Naive thymus-derived CD8-positive, alpha-beta T cell (primary cell): Measurements from ENCODE around the gene TSPAN18. TPM values are rescaled to one million over a fixed set of nuclear protein-coding genes. Genes with fewer than 3 reads are reported as not detected.

Experiments used
- ATAC-seq, 2 donors: fragments of 150-1000 bp; cut with Tn5 transposase in 1 of 2; sonication (Bioruptor Pico), chemical (Tn5 transposase) in 1 of 2; 1 replicate in 1 of 2; 2 replicates in 1 of 2; pipeline ENCODE4 v1.10.0; 2021; ENCODE audit warnings: mild to moderate bottlenecking in 2 of 2, moderate library complexity in 2 of 2
- POLR2A ChIA-PET: fragments of 350-600 bp; sonication (Branson Sonifier 250); formaldehyde crosslinking; loops from one replicate; lab custom pipeline; 2021; ENCODE audit warnings: antibody characterized with exemption; lab: Charles Lee
- DNase-seq, 10 donors: peaks; one replicate each; pipeline versions ENCODE4 v3.0.0 to v3.0.0-alpha.2; 2020 to 2022
- H3K27ac Mint-ChIP-seq, 10 donors: one replicate each; pipeline ENCODE4 v1.8.0; 2020 to 2022; ENCODE audit warnings: mild to moderate bottlenecking in 10 of 10, mixed read lengths in 10 of 10, moderate library complexity in 4 of 10, inconsistent platforms in 1 of 10
- H3K27me3 Mint-ChIP-seq, 5 donors: one replicate each; pipeline ENCODE4 v1.8.0; 2021 to 2022; ENCODE audit warnings: mixed read lengths in 5 of 5
- H3K36me3 Mint-ChIP-seq, 3 donors: one replicate each; pipeline ENCODE4 v1.8.0; 2020 to 2022; ENCODE audit warnings: mixed read lengths in 3 of 3, mild to moderate bottlenecking in 2 of 3, inconsistent platforms in 1 of 3
- H3K4me1 Mint-ChIP-seq, 4 donors: one replicate each; pipeline ENCODE4 v1.8.0; 2021 to 2022; ENCODE audit warnings: mixed read lengths in 4 of 4
- H3K4me3 Mint-ChIP-seq, 10 donors: one replicate each; pipeline ENCODE4 v1.8.0; 2020 to 2022; ENCODE audit warnings: mild to moderate bottlenecking in 10 of 10, mixed read lengths in 10 of 10, moderate library complexity in 6 of 10, inconsistent platforms in 1 of 10
- H3K9me3 Mint-ChIP-seq, 9 donors: one replicate each; pipeline ENCODE4 v1.8.0; 2020 to 2022; ENCODE audit warnings: mixed read lengths in 9 of 9, mild to moderate bottlenecking in 3 of 9, inconsistent platforms in 1 of 9, moderate library complexity in 1 of 9
- polyA plus RNA-seq, 3 donors: library from polyadenylated mRNA; unstranded; fragments of 300-500 nt; fragmentation: Illumina TruSeq; gene quantifications; one replicate each; pipeline ENCODE4 v1.2.3, GENCODE V29; 2021
- total RNA-seq, 8 experiments: library from RNA in 2 of 8; stranded (reverse) in 2 of 8; gene quantifications; one replicate each; pipeline ENCODE4 v1.2.3 and lab custom pipeline; 2021 to 2026

The TSPAN18 gene
- total and polyA plus RNA-seq, 5 experiments from 2014 or later: 0.73 to 5.5 (median 1.5) TPM

DNA sequence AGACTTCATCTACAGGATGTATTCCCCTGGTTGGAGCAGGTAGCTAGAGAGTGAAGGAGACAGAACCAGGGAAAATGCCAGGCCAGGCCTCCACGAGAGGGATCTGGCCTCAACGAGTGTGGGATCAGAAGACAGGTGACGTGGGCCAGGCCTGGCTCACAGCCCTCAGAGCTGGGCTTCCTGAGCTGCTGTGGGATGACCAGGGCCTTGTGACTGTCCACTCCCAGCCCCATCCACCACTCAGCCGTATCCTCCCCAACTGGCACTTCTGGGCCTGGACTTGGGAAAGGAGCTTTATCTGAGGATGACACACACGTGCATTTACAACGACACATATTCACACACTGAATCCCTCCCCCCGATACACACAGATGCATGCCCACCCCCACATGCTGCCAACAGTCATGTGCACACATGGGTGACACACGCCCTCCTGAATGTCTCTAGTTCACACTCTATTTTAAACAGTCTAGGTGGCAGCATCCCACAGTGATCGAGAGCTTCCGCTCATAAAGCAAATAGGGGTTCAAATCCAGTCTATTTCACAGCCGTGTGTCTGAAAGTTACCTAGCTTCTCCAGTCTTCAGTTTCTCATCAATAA is 130.8 kb downstream of the TSPAN18 start:
- Mint-ChIP-seq H3K36me3 (peaks cover 0 to 10% (median 3%) of the 10 kb centered on the region in 3 donors), H3K4me3 (no peak overlapping the region)
- ATAC-seq: no peak

DNA sequence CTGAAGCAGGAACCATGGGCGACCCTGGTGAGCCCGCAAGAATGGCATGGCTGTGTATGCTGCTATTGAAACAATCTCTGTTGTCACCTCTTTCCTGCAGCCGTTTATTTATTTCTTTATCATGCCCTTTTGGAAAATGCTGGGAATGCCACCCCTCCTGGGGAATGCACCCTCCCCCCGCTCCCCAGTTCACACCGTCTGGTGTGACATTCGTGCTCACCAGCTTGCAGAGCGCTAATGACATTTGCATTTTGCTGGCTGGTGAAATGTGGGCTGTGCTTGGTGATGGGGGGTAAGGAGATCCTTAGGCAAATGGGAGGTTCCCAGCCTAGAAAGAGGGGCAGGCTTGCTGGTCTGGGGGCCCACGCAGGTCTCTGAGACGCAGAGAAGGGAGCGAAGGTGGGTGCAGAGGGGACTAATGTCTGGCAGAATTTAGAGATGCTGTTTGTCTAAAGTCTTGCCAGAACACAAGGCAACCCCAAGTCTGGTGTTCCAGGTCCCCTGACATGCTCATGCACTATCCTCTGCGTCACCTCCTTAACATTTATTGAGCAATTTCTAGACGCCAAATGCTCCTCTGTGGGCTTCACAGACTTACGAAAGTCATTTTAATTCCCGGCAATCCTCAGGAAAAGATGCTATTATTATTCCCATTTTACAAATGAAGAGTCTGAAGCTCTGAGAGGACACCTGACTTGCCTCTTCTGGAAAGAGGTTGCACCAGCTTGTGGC is 132.2 kb downstream of the TSPAN18 start:
- ATAC-seq (no peak), DNase-seq (no peak)
- Mint-ChIP-seq H3K36me3 (peaks cover 0 to 10% (median 3%) of the 10 kb centered on the region in 3 donors), H3K27me3 (peaks cover 0 to 12% (median 6%) of the 10 kb centered on the region in 5 donors), H3K4me1 (peaks cover 16 to 29% (median 25%) of the 10 kb centered on the region in 4 donors), H3K4me3 (no peak overlapping the region), H3K27ac (peak overlapping the region in 1 of 10 donors; percentile 64), H3K9me3 (no peaks in the 10 kb centered on the region)
- POLR2A ChIA-PET: interaction anchor here (0.7 kb wide), 1 partner anchor 298 kb away, joined by 3 read pairs; no protein-coding TSS in a partner anchor

More for the DNA sequence above, 130.8 kb downstream of the TSPAN18 start:
- H3K27me3 Mint-ChIP-seq: peaks cover 0 to 6% (median 6%) of the 10 kb centered on the region in 5 donors
- H3K4me1 Mint-ChIP-seq: peaks cover 13 to 25% (median 21%) of the 10 kb centered on the region in 4 donors
- no peak for DNase-seq
- H3K27ac Mint-ChIP-seq: no peak overlapping the region
- POLR2A ChIA-PET: no interaction called here
- no peaks in the 10 kb centered on the region for H3K9me3 Mint-ChIP-seq

DNA sequence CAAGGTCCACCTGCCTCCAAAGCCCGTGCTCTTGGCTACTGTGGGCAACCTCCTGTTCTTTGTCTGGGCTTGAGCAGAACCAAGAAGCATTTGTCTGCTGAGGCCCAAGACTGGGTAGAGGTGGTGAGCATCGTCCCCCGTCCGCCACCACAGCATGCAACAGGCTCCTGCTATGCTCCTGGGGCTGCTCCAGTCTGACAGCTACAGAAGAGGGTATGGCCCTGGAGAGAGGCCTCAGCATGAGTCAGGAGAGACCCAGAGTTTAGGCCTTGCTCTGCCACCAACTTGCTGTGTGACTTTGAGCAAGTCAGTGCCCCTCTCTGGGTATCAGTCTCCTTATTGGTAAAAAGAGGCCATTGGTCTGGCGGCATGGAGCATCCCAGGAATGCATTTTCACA is 132.8 kb downstream of the TSPAN18 start:
- H3K9me3 Mint-ChIP-seq: no peaks in the 10 kb centered on the region
- no peak overlapping the region for H3K4me3 Mint-ChIP-seq
- peaks cover 0 to 10% (median 3%) of the 10 kb centered on the region in 3 donors for H3K36me3 Mint-ChIP-seq
- no peak overlapping the region for H3K27ac Mint-ChIP-seq
- DNase-seq (no peak), ATAC-seq (no peak)
- peaks cover 0 to 12% (median 6%) of the 10 kb centered on the region in 5 donors for H3K27me3 Mint-ChIP-seq
- POLR2A ChIA-PET: no interaction called here
- H3K4me1 Mint-ChIP-seq: peaks cover 16 to 29% (median 25%) of the 10 kb centered on the region in 4 donors

DNA sequence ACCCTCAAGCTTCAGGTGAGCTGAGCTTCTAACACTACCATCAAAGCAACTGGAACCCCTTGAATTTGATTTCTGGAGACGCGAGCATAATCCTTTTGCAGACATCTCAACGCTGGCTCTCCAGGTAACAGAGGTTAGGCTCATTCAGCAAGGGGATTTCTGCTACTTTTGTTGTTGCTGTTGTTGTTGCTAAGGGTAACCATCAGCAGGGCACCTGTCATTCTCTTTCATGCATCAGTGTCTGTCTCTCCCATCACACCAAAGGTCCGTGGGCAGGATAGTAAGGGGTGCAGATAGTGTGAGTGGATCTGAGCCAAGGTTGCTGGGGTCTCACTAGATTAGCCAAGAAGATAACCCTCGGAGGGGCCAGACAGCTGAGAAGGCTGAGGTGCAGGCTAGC is 133.6 kb downstream of the TSPAN18 start:
- H3K4me3 Mint-ChIP-seq: peak overlapping the region in 2 of 10 donors; percentile 2 to 18

DNA sequence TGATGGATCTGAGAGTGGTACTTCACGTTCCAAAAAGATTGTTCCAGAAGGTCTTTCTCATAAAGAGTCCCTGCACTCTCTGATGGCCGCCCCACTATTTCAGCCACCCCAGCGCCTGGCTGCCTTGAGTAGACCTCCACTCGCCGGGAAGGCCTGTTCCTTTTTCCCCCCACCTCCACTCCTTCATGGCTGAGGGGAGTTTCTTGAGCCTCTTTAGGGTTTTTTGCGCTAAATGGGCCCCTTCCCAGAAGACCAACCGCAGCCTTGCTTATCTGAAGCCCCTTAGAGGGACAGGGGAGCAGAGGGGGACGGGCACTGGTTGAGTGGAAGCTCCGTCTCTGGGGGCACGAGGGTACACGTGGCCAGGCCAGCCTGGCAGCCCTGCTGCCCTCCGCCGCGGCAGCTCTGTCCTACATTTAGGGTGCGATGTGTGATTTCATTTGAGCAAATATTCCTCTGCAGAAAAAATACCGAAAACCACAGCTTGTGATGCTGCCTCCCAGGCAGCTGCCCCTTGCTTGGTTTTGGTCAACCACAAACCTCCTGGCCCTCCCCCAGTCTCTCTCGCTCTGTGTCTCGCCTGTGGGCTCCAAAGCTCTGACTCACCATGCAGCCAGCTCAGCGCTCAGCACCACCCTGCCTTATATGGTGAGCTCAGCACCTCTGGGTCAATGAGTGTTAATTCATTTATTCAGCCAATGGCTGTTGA is 135.2 kb downstream of the TSPAN18 start:
- peaks cover 15 to 29% (median 25%) of the 10 kb centered on the region in 4 donors for H3K4me1 Mint-ChIP-seq
- peaks cover 0 to 5% (median 3%) of the 10 kb centered on the region in 3 donors for H3K36me3 Mint-ChIP-seq
- peaks cover 0 to 15% (median 6%) of the 10 kb centered on the region in 5 donors for H3K27me3 Mint-ChIP-seq
- ATAC-seq (peak; percentile 90 to 96), DNase-seq (peak in 9 of 10 donors; percentile 1 to 74 (median 37))
- H3K9me3 Mint-ChIP-seq: no peaks in the 10 kb centered on the region
- peak overlapping the region in 4 of 10 donors; percentile 15 to 74 (median 44) for H3K27ac Mint-ChIP-seq
- POLR2A ChIA-PET: no interaction called here
- H3K4me3 Mint-ChIP-seq: peak overlapping the region in 9 of 10 donors; percentile 9 to 67 (median 51)

More for the DNA sequence above, 133.6 kb downstream of the TSPAN18 start:
- Mint-ChIP-seq H3K4me1 (peaks cover 16 to 29% (median 25%) of the 10 kb centered on the region in 4 donors), H3K27ac (peak overlapping the region in 1 of 10 donors; percentile 5), H3K9me3 (no peaks in the 10 kb centered on the region), H3K27me3 (peaks cover 0 to 15% (median 6%) of the 10 kb centered on the region in 5 donors), H3K36me3 (peaks cover 0 to 10% (median 3%) of the 10 kb centered on the region in 3 donors)
- ATAC-seq (no peak), DNase-seq (no peak)
- POLR2A ChIA-PET: no interaction called here

DNA sequence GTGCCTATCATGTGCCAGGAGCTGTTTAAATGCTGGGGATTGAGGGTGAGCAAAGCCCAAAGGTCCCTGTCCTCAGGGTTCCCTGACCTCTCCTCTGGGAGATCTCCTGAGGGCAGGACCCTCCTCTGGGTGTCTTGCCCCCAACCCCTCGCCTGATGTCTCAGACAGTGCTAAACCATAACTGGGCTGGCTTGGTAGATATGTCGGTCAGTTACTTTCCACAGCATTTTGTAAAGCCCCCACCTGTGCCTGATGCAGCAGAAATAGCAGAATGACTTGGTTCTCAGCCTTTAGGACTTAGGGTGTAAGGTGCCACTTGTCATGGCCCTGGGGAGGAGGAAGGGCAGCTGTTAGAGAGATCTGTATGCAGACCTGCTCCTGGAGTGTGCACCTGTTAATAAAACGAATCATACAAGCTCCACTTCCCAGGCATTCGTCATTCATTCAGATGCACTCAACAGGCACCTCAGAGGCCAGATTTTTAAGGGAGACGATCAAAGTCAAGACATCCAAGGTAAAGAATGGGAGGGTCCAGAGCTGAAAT is 135.9 kb downstream of the TSPAN18 start:
- peak in 1 of 10 donors; percentile 5 for DNase-seq
- Mint-ChIP-seq H3K9me3 (no peaks in the 10 kb centered on the region), H3K36me3 (peaks cover 0 to 5% (median 3%) of the 10 kb centered on the region in 3 donors), H3K4me3 (peak overlapping the region in 6 of 10 donors; percentile 9 to 67 (median 59)), H3K27me3 (peaks cover 0 to 15% (median 6%) of the 10 kb centered on the region in 5 donors), H3K27ac (peak overlapping the region in 4 of 10 donors; percentile 2 to 74 (median 44)), H3K4me1 (peaks cover 15 to 29% (median 25%) of the 10 kb centered on the region in 4 donors)
- POLR2A ChIA-PET: no interaction called here
- peak in 1 of 2 donors; percentile 15 for ATAC-seq

DNA sequence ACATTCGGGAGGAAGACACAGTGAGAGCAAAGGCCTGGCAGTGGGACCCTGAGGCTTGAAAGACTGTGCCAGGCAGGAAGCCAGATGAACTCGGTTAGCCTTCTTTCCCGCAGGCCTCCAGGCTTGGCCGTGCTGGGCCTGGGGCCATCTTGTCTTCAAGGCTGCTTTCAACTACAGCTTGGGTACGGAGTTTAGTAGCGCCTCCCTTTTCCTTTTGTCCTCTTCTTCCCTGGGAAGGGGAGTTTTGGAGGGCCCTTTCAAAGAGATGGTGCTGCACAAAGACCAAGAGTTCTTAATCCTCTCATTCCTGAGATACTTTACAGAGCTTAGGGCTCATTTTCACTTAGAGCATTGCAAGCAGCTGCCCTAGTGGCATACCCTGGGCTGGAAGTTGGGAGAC is 136.5 kb downstream of the TSPAN18 start:
- no peak overlapping the region for H3K27ac Mint-ChIP-seq
- H3K36me3 Mint-ChIP-seq: peaks cover 0 to 4% (median 2%) of the 10 kb centered on the region in 3 donors
- H3K4me1 Mint-ChIP-seq: peaks cover 15 to 29% (median 25%) of the 10 kb centered on the region in 4 donors

DNA sequence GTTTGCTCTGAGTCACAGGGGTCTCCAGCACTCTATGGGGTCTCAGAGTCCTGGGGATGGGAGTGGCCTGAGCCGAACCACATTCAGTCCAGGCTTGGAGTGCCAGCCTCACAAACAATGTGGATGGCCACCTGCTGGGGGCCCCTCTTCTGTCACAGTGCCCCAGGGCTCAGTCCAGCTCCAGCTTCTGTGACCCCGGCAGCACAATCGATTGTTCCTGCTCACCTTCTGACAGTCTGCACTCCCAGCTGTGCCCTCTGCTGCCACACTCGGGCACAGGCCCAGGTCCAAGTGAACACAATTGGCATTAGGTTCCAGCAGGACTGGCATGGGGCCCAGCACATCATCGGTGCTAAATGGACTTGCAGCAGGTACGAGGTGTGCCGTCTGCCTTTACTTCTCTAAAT is 139.1 kb downstream of the TSPAN18 start:
- H3K27me3 Mint-ChIP-seq: peaks cover 0 to 11% (median 0%) of the 10 kb centered on the region in 5 donors
- no peak for ATAC-seq
- H3K36me3 Mint-ChIP-seq: peaks cover 0 to 10% (median 2%) of the 10 kb centered on the region in 3 donors
- DNase-seq: peak in 1 of 10 donors; percentile 45
- H3K4me1 Mint-ChIP-seq: peaks cover 14 to 21% (median 20%) of the 10 kb centered on the region in 4 donors
- no peak overlapping the region for H3K27ac Mint-ChIP-seq
- peaks cover 0 to 4% (median 0%) of the 10 kb centered on the region in 9 donors for H3K9me3 Mint-ChIP-seq
- POLR2A ChIA-PET: no interaction called here
- no peak overlapping the region for H3K4me3 Mint-ChIP-seq

More for the DNA sequence above, 136.5 kb downstream of the TSPAN18 start:
- no peaks in the 10 kb centered on the region for H3K9me3 Mint-ChIP-seq
- no peak overlapping the region for H3K4me3 Mint-ChIP-seq
- ATAC-seq: no peak
- peaks cover 0 to 12% (median 3%) of the 10 kb centered on the region in 5 donors for H3K27me3 Mint-ChIP-seq
- peak in 1 of 10 donors; percentile 6 for DNase-seq
- POLR2A ChIA-PET: no interaction called here

DNA sequence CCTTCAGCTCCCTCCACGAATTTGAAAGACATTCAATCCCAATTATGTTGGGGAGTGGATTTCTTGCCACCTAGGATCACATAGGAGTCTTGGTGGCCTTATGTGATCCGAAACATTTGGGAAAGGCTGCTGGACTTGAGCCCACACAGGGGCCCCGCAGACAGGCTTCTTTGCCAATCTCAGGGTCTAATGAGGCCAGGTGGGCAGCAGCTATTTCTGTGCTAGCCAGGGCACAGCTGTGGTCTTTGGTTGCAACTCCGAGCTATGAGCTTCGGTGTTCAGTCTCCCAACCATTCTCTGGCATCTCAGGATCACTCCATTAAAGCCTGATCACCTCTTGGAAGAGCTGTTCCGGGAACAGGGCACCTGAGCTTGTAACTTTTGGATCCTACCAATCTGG is 139.5 kb downstream of the TSPAN18 start:
- H3K9me3 Mint-ChIP-seq: peaks cover 0 to 8% (median 0%) of the 10 kb centered on the region in 9 donors
- H3K36me3 Mint-ChIP-seq: peaks cover 0 to 14% (median 3%) of the 10 kb centered on the region in 3 donors
- H3K4me3 Mint-ChIP-seq: no peak overlapping the region
- H3K27me3 Mint-ChIP-seq: peaks cover 0 to 11% (median 0%) of the 10 kb centered on the region in 5 donors
- H3K4me1 Mint-ChIP-seq: peaks cover 11 to 18% (median 17%) of the 10 kb centered on the region in 4 donors
- H3K27ac Mint-ChIP-seq: no peak overlapping the region
- POLR2A ChIA-PET: no interaction called here
- DNase-seq (peak in 1 of 10 donors; percentile 22), ATAC-seq (no peak)

DNA sequence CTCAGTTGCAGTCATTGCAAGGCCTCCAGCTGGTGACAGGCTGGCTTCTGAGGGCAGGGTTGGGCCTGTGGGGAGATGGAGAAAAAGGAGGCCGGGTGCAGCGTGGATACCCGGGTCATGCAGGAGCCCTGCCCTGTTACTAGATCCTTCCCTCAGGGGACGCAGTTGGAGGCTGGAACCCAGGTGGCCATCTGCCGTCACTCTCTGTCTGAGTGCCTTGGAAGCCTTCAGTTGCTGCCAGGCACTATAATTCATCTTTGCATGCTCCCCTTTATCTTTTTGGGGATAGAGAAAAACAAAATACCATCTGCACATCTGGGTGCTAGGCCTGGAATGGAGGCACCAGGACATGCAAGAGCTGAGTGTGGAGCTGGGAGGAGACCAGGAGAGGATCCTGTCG is 141.3 kb downstream of the TSPAN18 start:
- peak overlapping the region in 1 of 10 donors; percentile 22 for H3K27ac Mint-ChIP-seq
- DNase-seq: peak in 1 of 10 donors; percentile 13
- ATAC-seq: no peak
- H3K36me3 Mint-ChIP-seq: peaks cover 0 to 14% (median 3%) of the 10 kb centered on the region in 3 donors
- H3K4me3 Mint-ChIP-seq: no peak overlapping the region
- H3K27me3 Mint-ChIP-seq: peaks cover 0 to 8% (median 0%) of the 10 kb centered on the region in 5 donors
- peaks cover 0 to 2% (median under 1%) of the 10 kb centered on the region in 4 donors for H3K4me1 Mint-ChIP-seq
- POLR2A ChIA-PET: no interaction called here
- H3K9me3 Mint-ChIP-seq: peaks cover 0 to 13% (median 0%) of the 10 kb centered on the region in 9 donors

DNA sequence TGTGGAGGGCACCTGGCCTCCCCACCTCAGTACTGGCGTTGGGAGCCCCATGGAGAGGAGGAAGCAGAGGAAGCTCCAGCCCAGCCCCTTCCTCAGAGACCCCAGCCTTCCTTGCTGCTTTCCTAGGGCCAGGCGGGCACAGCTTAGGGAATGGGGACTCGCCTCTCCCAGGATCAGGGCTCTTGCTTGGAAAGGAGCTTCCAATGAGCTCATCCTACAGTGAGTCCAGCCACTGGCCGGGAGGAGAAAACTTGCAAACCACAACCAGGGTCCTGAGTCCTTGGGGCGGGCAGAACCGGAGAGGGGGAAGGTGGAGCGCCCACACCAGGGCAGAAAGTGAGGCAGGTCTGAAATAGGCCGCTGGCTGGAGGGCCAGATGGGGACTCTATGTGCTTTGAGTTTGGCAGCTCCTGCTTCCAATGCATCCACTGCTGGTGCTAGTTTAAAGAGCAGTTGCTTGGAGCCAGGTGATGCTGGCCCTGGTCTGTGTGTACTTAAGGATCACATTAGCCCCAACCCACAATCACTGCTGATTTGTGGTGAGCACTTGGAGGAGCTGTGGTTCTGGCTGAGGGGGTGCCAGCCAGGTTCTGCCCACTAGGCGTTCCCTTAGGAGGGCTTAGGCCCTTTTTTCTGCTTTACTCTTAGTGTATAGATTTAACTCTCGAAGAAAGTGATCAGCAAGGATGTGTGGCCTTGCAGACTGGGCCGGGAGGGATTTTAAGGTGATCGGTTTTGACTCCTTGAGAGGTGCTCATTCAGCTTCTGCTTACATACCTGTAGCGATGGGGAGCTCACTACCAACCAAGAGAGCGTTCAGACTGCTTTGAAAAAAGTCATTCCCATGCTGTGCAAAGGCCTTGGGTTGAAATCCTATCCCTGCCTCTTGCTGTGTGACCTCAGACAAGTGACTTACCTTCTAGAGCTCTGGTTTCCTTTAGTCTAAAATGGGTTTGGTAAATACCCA is 142.0 kb downstream of the TSPAN18 start:
- no peak overlapping the region for H3K4me3 Mint-ChIP-seq
- peaks cover 0 to 5% (median 0%) of the 10 kb centered on the region in 5 donors for H3K27me3 Mint-ChIP-seq
- DNase-seq (peak in 1 of 10 donors; percentile 61), ATAC-seq (no peak)
- POLR2A ChIA-PET: no interaction called here
- peaks cover 0 to 13% (median 0%) of the 10 kb centered on the region in 9 donors for H3K9me3 Mint-ChIP-seq
- peak overlapping the region in 1 of 10 donors; percentile 65 for H3K27ac Mint-ChIP-seq
- peaks cover 0 to 2% (median under 1%) of the 10 kb centered on the region in 4 donors for H3K4me1 Mint-ChIP-seq
- H3K36me3 Mint-ChIP-seq: peaks cover 0 to 14% (median 3%) of the 10 kb centered on the region in 3 donors
